Stromal cell of bone marrow (primary cell): ENCODE results near the gene TPM2.

Experiments used
- DNase-seq: peaks from one replicate; pipeline ENCODE4 v3.0.0-alpha.2; 2012; ENCODE audit warnings: low read depth

The TPM2 gene

GRCh38 chr9:35696520-35697215 is 6.9 kb upstream of the TPM2 start:
- no peak for DNase-seq

- DNase-seq: no peak
These were observed 6.2 kb upstream of the TPM2 start for GRCh38 chr9:35695943-35696401.

GRCh38 chr9:35691757-35692301 is 2.1 kb upstream of the TPM2 start:
- DNase-seq: no peak

GRCh38 chr9:35691334-35691650 is 1.6 kb upstream of the TPM2 start:
- DNase-seq: no peak

GRCh38 chr9:35690614-35691333 is 1.0 kb upstream of the TPM2 start:
- DNase-seq: peak; percentile 54

- DNase-seq: peak; percentile 22
These were observed 529 bp upstream of the TPM2 start for GRCh38 chr9:35690294-35690613.

- peak; percentile 78 for DNase-seq
These were observed 875 bp downstream of the TPM2 start for GRCh38 chr9:35688558-35689541.

GRCh38 chr9:35687972-35688557 is 1.7 kb downstream of the TPM2 start:
- no peak for DNase-seq

GRCh38 chr9:35687306-35687705 is 2.4 kb downstream of the TPM2 start:
- DNase-seq: no peak

GRCh38 chr9:35686222-35687203 is 3.2 kb downstream of the TPM2 start:
- DNase-seq: peak; percentile 73

- DNase-seq: no peak
These were observed 4.2 kb downstream of the TPM2 start for GRCh38 chr9:35685506-35685905.

GRCh38 chr9:35684921-35685320 is 4.8 kb downstream of the TPM2 start:
- no peak for DNase-seq

- no peak for DNase-seq
These were observed 6.4 kb downstream of the TPM2 start for GRCh38 chr9:35683323-35683722.

- DNase-seq: no peak
These were observed 7.0 kb downstream of the TPM2 start for GRCh38 chr9:35682520-35683315.

- DNase-seq: no peak
These were observed 7.7 kb downstream of the TPM2 start for GRCh38 chr9:35682051-35682450.

- no peak for DNase-seq
These were observed 8.3 kb downstream of the TPM2 start for GRCh38 chr9:35681341-35682002.

GRCh38 chr9:35680331-35681105 is 9.2 kb downstream of the TPM2 start:
- no peak for DNase-seq

- DNase-seq: no peak
These were observed 9.9 kb downstream of the TPM2 start for GRCh38 chr9:35679766-35680330.
